SIG-M5 (cell line): ENCODE data around the gene RSU1.

Experiments
- DNase-seq: peaks from one replicate; lab custom pipeline; 2025; lab: John Stamatoyannopoulos, UW

RSU1 gene

GRCh38 chr10:16822027-16822426 is 4.8 kb upstream of the RSU1 start:
- no peak for DNase-seq

- no peak for DNase-seq
Measured at GRCh38 chr10:16820421-16820820, 3.2 kb upstream of the RSU1 start.

- no peak for DNase-seq
Measured at GRCh38 chr10:16820018-16820417, 2.8 kb upstream of the RSU1 start.

- DNase-seq, result no peak
Measured at GRCh38 chr10:16819436-16819835, 2.2 kb upstream of the RSU1 start.

- no peak for DNase-seq
Measured at GRCh38 chr10:16819026-16819425, 1.8 kb upstream of the RSU1 start.

GRCh38 chr10:16816830-16817124 is 447 bp downstream of the RSU1 start:
- no peak for DNase-seq

GRCh38 chr10:16816171-16816570 is 1.1 kb downstream of the RSU1 start:
- DNase-seq, result no peak

GRCh38 chr10:16814012-16814411 is 3.2 kb downstream of the RSU1 start:
- no peak for DNase-seq

GRCh38 chr10:16812676-16813075 is 4.5 kb downstream of the RSU1 start:
- DNase-seq, result no peak

- DNase-seq, result no peak
Measured at GRCh38 chr10:16811765-16812164, 5.5 kb downstream of the RSU1 start.

GRCh38 chr10:16811292-16811691 is 5.9 kb downstream of the RSU1 start:
- DNase-seq, result no peak

- no peak for DNase-seq
Measured at GRCh38 chr10:16809074-16809718, 8.0 kb downstream of the RSU1 start.

GRCh38 chr10:16804123-16804522 is 13.1 kb downstream of the RSU1 start:
- no peak for DNase-seq

- no peak for DNase-seq
Measured at GRCh38 chr10:16803464-16803863, 13.8 kb downstream of the RSU1 start.

- no peak for DNase-seq
Measured at GRCh38 chr10:16799621-16800020, 17.6 kb downstream of the RSU1 start.

GRCh38 chr10:16798571-16798970 is 18.7 kb downstream of the RSU1 start:
- DNase-seq, result no peak

- no peak for DNase-seq
Measured at GRCh38 chr10:16795410-16796073, 21.7 kb downstream of the RSU1 start.

GRCh38 chr10:16794005-16794404 is 23.2 kb downstream of the RSU1 start:
- no peak for DNase-seq

- no peak for DNase-seq
Measured at GRCh38 chr10:16792675-16793074, 24.5 kb downstream of the RSU1 start.

GRCh38 chr10:16789765-16790164 is 27.5 kb downstream of the RSU1 start:
- no peak for DNase-seq

GRCh38 chr10:16789261-16789660 is 28.0 kb downstream of the RSU1 start:
- no peak for DNase-seq

- DNase-seq, result no peak
Measured at GRCh38 chr10:16788778-16789177, 28.4 kb downstream of the RSU1 start.

GRCh38 chr10:16788125-16788524 is 29.1 kb downstream of the RSU1 start:
- DNase-seq, result no peak

- DNase-seq, result no peak
Measured at GRCh38 chr10:16787361-16787791, 29.8 kb downstream of the RSU1 start.
